HuH-7 (cell line): ENCODE data around the gene KCNMA1.

ENCODE experiments used
- DNase-seq: peaks from one replicate; pipeline ENCODE4 v3.0.0; 2011; ENCODE audit warnings: low spot score

KCNMA1 gene

DNA sequence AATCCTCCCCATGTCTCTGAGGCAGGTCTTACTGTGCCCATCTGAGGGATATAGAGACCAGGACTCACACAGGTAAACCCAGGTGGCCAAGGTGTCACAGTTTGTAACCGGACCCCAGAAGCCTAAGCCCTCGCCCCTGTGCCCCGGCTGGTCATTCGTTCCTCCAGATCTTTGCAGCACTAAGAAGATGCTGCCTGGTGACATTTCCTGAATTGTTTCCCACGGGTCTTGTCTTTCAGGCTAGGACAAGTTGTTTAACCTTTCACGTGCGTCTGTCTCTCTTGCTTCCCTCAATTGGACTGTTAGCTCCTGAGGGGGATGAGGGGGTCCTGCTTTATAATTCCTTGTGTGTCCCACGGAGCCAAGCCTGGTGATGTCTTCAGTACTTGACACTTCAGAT, 158.0 kb downstream of the KCNMA1 start:
- no peak for DNase-seq

GRCh38 chr10:77478962-77479359, 158.6 kb downstream of the KCNMA1 start:
- DNase-seq, result no peak

- DNase-seq, result no peak
These were observed 159.2 kb downstream of the KCNMA1 start for GRCh38 chr10:77478247-77478961.

- no peak for DNase-seq
These were observed 162.1 kb downstream of the KCNMA1 start for GRCh38 chr10:77475522-77475921.

GRCh38 chr10:77474939-77475338, 162.7 kb downstream of the KCNMA1 start:
- no peak for DNase-seq

GRCh38 chr10:77474386-77474785, 163.2 kb downstream of the KCNMA1 start:
- no peak for DNase-seq

GRCh38 chr10:77472146-77472545, 165.5 kb downstream of the KCNMA1 start:
- no peak for DNase-seq

DNA sequence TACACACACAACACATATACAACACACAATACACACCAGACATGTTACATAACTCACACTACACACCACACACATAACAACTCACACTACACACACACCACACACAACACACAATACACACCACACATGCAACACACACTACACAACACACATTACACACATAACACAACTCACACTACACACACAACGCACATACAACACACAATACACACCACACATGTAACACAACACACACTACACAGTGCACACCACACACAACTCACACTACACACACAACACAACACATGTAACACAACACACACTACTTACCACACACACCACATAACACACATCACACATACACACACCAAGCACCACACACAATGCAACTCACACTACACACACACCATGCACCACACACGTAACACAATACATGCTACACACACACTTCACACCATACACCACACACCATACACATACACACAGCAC, 166.5 kb downstream of the KCNMA1 start:
- DNase-seq, result no peak

GRCh38 chr10:77467422-77467963, 170.1 kb downstream of the KCNMA1 start:
- DNase-seq, result no peak

DNA sequence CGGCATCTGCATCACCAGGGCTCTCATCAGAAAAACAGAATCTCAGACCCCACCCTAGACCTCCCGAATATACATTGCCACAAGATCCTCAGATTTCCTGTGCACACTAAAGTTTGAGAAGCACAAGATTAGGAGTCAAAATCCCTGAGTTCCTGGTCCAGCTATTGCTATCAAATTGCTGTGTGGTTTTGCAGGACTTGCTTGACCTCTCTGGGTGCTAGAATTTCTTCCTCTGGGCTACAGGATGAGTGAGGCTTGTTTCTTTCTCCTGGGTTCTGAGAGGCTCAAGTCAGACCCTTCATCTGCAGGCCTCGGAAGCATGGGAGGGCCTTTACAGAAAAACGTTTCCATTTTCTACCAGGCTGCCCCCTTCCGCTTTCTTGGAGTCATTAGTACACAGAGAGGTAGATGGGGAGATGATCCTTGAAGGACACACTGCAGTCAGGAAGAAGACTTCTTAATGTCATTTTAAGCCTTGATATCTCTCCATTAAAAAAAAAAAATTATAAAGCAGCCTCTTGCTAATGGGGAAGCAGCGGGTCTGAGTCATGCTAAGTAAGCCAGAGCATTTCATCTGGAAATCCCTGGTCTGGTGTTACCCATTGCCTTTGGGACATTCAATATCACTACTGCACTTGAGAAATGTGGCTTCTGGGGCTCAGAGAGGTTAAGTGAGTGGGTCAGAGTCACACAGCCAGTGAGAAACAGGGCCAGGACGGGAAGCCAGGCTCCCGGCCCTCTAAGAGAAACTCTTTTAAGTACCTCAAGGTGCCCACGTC, 173.5 kb downstream of the KCNMA1 start:
- DNase-seq, result no peak

DNA sequence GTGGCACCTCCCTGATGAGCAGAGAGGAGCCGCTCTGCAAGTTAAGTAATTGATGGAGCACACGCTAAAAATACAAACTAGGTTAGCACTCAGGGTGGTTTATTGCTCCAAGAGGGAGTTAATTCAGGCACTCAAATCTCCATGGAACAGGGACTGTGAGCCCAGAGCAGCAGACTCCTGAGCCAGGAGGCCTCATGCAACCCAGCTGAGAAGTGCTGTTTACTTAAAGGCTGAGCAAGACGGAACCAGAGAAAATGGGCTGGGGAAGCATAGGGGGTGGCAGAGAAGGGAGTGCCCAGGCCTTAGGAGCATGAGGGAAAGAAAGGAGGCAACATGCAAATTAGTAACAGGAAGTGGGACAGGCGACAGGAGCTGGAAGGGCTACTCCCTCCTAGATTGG, 174.1 kb downstream of the KCNMA1 start:
- DNase-seq, result no peak

- no peak for DNase-seq
These were observed 175.8 kb downstream of the KCNMA1 start for GRCh38 chr10:77461636-77462296.

- DNase-seq, result no peak
These were observed 177.7 kb downstream of the KCNMA1 start for GRCh38 chr10:77459905-77460304.

- DNase-seq, result no peak
These were observed 178.5 kb downstream of the KCNMA1 start for GRCh38 chr10:77458986-77459590.

DNA sequence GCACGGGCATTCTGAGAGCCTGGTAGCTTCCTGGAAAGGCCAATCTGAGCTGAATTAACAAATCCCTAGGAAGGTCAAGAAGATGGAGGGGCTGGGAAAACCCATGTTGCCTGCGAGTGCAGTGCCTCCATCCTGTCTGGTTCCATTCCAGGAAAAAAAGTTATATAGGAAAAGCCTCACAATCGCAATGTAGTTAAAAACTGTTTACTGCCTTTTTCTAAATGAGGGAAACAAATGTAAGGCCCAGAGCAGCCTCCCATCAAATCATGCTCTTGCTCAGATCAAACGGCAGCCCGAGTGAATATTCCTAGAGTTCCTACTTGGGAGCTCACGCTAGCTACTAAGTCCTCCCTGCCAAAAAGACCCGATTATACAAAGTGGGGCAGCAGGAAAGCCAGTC, 179.9 kb downstream of the KCNMA1 start:
- DNase-seq, result no peak

DNA sequence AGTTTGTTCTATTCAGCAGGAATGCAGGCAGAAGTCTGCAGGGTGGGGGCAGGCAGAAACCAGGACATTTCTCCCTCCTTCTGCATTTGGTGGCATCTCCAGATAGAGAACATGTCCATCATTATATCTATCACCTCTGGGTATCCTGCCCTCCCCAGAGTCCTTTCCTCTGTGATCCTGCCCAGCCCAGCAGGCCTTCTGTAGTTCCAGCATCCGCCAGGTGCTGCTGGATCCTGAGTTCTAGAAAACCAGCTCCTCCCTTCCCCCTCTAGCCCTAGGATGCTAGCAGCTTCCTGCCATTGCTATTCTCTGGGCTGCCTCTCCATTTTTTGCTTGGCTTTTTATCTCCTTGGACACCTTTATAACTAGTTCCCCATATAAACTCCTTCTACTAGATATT, 180.3 kb downstream of the KCNMA1 start:
- no peak for DNase-seq

DNA sequence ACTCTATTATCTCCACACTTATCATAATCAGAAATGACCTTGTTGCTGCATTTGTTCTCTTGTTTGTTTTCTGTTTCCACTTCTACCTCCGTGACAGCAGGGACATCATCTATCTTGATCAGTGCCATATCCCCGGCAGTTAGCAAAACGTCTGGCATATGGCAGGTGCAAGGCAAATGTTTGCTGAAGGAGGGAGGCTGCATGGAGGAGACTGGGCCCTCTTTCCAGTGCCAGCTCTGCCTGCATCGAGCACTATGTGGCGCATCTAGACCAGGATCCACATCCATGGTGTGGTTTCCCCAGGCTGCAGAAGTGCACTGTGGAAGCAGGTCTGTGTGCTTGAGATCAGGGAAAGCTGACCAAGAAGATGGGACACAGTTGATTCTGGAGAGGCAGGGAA, 181.2 kb downstream of the KCNMA1 start:
- DNase-seq, result no peak

DNA sequence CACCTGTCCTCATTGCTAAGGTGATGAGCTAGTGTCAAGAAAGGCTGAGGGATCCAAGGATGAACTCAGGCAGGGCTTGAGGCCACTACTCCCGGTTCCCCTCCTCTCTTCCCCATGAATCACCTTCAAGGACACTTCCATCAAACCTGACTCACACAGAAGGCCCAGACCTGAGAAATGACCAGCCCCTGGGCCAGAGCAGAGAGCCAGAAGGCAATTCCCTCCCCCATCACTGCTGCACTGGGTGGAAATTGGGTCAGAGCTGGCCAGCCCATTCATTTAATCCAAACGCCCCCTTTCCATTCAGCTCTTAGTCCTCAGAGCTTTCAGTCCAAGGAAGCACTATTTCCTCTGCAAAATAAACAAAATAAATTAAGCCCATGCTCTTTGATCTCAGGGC, 182.0 kb downstream of the KCNMA1 start:
- no peak for DNase-seq

DNA sequence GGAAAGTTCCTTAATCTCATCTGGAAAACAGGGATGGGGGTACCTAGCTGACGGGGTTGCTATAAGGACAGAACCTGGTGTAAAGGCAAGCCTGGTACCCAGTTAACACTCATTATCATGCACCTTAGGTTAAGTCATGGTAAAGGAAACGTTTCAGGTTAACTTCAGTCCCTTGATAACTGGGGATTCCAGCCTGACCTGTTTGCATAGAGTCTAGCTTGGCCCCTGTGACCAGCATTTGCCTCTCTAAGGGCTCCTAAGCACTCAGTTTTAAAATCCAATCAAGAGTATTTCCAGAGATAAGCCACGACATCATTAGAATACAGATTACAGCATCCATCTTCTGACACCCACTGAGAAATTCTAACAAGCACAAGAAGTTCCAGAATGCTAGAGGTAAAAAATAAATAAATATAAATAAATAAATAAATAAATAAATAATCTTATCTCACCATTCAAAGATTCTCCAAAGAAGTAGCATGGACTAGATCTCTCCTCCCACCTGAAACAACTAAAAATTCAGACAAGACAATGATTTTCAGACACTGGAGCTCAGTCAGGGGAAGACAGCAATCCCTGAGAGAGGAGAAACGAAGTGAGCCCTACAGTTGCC, 184.6 kb downstream of the KCNMA1 start:
- no peak for DNase-seq

- no peak for DNase-seq
These were observed 185.7 kb downstream of the KCNMA1 start for GRCh38 chr10:77451886-77452285.

DNA sequence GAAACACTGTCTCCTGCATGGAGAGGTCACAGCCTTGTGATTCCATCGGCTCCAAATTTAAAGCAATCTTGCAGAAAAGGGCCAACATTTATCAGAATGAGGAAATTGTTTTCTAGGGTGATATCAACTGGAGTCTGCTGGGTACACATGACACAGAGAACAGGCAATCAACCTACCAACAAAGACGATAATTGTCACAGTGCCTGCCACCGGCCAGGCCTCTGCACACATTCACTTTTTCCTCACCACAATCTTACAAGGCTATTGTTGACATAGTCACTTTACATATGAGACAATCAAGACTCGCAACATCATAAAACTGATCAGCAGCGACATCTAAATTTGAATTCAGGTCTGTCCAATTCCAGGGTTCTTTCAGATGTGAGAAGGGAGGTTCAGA, 189.4 kb downstream of the KCNMA1 start:
- DNase-seq, result no peak

DNA sequence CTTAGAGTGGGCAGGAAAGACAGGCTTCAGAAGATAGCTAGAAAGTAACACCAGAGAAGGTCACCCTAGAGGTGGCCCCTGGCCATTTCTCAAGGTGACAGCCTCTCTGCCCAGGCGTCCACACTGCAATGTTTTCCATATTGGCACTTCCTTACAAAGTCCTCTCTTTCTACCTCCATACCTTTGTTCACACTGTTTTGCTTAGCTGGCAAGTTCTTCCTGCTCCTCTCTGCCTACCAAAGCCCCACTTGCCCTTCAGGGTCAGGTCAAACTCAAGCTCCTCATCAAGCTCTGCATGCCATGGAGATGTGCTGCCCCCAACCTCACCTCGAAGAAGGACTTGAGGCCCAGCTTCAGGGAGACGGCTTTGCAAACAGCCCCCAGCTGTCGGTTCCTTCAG, 190.9 kb downstream of the KCNMA1 start:
- DNase-seq, result no peak
